ENCODE data around the gene DLEC1.
"Not testable (repeated sequence)": the region's sequence is repeated elsewhere in the genome, so short reads cannot be mapped to it uniquely, and the experiment has no call there.

DLEC1 gene

DNA sequence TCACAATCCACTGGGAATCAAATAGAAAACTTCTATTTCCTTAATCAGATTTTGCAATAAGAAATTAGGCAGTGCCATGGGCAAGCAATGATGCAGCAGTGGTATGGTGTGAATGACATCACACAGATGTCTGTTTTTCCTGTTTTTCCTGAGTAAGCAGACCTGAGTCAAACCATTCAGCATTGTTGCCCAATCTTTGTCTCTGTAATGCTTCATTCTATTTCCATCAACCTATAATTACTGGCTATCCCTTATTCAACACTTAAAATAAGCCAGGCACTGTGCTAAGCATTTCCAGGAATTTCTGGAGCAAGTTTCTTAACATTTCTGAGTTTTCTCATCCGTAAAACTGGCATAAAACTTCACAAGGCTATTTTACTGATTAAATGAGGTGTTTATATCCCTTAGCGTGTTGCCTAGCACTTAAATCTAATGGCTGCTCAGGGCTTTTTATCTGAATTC is 115.1 kb downstream of the DLEC1 start:
- DNase-seq (ENCODE audit: low spot score): no peak

DNA sequence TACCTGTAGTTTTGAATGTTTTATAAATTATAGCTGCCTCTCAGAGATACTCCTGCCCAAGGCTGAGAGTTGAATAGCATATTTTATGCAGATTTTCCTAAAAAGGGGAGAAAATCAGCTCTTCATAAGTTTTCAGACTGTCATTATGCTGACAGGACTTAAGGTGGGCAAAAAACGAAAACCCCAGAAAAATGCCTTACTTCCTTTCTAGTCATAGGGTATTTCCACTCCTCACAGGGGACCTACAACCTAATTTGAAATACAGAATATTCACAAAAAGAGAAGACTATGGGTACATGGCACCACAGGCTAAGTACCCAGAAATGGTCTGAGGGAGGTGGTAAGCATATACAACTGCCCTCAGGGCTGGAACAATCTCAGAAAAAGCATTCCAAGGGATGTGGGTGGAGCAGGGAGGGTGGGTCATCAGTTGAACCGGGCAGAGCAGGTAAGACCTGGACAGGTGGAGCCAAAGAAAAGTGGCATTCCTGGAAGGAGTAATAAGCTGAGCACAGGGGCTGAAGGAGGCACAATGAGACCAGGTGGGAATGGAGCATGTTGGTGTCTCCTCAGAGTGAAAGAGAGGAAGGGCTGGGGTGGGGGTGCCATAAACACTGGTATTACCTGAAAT is 115.7 kb downstream of the DLEC1 start:
- no peak for DNase-seq (ENCODE audit: low spot score)

DNA sequence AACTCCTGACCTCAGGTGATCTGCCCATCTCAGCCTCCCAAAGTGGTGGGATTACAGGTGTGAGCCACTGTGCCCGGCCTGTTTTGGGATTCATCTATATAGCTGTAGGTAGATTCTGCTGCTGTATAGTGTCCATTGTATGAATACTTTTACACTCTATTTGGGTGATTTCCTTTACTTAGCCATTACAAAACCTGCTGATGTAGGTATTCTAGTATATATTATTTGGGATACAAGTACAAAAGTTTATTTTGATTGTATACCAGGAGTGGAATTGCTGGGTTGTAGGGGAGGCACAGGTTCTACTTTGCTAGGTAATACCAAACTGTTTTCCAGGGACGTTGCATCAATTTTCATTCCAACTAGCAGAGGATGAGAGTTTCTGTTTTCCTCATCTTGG is 116.8 kb downstream of the DLEC1 start:
- no peak for DNase-seq (ENCODE audit: low spot score)

DNA sequence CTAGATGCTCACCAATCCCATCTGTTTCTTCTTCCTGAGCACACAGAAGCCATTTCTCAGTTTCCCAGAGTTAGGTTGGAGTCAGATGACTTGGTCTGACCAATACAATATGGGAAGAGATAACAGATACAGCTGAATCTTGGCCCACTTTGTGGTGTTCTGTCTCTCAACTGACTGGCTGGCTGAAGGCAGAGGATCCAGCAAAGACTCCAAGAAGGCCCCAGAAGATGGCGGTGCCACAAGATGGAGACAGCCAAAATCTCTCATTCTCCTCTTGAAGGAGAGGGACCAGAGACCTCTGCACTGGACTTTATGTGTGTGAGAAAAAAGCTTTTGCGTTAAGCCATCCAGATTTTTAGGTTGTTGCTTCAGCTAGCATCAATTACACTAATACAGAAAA is 118.1 kb downstream of the DLEC1 start:
- DNase-seq (ENCODE audit: low spot score): no peak

DNA sequence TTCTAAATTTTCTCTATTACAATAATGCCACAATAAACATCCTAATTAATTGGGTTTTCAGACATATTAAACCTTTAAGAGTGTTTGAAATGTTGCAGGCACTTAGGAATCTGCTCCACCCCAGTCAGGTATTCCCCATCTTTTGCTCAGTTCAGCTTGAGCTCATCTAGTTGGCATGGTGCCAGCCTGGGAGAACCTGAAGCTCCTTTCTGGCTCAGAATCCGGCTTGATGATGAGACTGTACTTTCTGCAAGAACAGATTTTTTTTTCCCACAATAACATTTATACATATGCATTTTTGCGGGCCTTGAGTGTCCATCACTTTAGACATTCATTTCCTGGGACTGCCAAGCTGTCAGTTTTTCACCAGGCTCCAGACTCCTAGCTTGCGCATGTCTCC is 118.6 kb downstream of the DLEC1 start:
- no peak for DNase-seq (ENCODE audit: low spot score)

DNA sequence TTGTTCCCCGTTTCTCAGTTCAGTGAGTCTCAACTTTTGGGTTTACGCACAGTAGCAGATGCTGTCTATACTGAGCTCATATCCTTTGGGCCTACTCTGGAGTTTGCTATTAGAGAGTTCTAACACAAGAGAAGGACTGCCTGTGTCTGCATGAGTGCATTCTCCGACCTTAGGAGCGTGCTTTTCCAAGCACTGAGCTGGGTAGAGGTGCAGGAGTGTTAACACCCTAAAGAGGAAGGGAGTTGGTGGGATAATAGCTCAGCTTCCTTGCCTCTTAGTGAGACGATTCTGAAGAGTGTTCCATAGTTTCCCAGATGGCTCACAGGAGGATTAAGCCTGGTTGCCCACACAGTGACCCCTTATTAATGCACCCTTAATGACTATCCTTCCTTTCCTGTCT is 119.5 kb downstream of the DLEC1 start:
- no peak for DNase-seq (ENCODE audit: low spot score)

DNA sequence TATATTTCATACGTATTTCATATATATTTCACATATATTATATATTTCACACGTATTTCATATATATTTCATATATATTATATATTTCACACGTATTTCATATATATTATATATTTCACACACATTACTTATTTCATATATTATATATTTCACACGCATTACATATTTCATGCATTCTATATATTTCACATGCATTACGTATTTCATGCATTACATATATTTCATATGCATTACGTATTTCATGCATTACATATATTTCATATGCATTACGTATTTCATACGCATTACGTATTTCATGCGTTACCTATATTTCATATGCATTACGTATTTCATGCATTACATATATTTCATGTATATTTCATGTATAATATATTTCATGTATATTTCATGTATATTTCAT is 121.7 kb downstream of the DLEC1 start:
- DNase-seq (ENCODE audit: low spot score): not testable (repeated sequence)

DNA sequence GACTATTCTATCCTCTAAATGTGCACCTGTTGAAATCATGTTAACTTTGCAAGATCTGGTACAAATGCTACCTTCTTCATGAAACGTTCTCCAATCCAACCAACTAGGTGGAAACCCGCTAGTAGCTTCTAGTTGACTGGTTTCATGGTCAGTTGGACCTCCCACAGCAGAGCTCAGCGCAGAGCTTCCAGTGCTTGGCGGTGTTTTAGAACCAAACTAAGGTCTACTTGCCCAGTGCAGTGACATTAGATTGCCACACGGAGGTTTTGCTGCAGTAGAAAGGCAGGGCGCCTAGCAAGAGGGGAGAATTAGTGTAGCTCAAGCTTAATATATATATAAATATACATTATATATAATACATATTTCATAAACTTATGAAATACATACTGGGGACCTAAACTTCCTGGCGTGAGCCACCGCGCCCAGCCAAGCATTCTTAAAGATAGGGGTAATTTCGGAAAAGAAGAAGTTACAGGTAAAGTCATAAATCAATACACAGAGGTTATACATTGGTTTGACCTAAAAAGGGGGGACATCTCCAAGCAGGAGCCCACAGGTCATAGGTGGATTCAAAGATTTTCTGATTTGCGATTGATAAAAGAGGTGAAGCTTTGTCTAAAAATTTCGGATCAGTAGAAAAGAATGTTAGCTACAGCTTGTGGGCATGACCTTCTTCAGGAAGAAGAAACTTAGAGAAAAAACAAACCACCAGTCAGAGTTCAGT is 124.3 kb downstream of the DLEC1 start:
- no peak for DNase-seq (ENCODE audit: low spot score)

DNA sequence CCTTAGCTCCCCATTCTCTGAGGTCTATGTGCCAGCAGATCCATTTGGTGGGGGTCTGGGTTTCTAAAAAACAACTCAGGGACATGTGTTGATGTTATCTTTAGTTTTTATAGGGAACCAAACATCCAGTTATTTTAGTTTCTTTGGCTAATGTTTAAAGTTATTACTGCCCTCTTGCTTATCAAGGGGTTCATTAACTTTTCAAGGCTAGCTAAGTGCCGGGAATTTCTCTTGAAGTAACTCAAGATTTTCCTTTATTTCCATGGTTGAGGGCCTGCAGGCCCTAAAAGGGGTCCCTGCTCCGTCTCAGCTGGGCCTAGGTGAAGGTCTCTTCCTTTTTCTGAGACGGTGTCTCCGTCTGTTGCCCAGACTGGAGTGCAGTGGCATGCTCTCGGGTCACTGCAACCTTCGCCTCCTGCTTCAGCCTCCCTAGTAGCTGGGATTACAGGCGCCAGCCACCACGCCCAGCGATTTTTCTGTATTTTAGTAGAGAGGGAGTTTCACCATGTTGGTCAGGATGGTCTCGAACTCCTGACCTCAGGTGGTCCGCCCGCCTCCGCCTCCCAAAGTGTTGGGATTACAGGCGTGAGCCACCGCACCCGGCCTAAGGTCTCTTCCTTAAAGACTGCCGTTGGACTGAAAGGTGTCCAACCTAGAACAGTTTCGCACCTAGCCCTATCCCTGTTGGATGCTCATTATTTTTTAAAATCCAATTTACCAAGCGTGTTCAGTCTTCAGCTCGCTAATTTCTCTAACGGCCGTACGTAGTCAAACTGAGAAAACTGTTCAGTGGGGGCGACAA is 125.0 kb downstream of the DLEC1 start:
- DNase-seq (ENCODE audit: low spot score): no peak

DNA sequence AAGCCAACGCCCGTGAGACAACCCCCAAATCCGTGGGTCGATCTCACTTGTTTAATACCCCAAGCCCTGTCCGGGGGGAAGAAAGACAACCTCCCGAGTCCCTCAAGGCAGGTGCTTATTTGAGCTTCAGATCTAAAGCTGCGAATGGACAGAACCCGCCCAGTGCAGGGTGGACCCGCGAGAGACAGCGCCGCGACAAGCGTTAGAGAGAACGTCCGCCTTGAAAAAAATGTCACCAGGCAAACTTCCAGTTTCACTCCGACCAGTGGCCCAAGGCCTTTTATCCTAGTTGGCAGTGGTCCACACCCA is 125.6 kb downstream of the DLEC1 start:
- DNase-seq (ENCODE audit: low spot score): no peak

DNA sequence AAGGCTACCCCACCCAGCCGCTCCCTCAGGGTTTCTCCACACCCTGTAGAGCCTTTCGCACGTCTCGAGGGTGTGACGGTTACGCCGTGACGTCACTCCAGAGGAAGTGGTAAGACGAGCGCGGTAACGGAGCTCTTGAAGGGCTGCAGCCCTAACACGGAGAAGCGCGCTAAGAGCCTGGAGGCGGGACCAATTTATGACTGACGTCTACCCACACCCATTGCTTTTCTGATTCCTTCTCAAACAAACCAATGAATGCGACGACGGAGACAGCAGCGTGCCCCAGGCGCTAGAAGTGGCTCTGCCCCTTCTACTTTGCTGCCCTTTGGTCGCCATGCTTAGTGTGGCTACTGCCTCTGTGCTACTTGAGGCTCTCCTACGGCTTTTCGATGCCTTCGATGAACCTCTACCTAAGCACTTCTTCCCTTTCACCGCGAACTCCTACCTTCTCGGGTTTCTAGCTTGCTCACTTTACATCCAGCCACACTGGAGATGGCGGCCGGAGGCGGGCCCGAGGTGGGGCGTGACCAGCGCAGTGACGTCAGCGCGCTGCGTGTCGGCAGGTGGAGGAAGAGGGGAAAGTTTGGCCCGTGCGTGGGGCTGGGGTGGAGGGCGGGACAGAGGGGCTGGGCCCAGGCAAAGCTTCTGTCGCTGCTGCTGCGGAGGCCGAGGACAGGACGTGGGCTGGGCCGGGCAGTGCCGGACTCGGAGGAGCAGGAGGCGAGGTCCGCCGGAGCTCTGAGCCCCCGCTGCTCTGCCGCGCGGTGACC is 126.1 kb downstream of the DLEC1 start, which contains the start of gene OXSR1:
TSS of gene OXSR1 (plus strand) at position 586 of the 770 bp plus-strand sequence. CDS start 340 bp downstream, outside the sequence.
- DNase-seq (ENCODE audit: low spot score): peak; percentile 99

DNA sequence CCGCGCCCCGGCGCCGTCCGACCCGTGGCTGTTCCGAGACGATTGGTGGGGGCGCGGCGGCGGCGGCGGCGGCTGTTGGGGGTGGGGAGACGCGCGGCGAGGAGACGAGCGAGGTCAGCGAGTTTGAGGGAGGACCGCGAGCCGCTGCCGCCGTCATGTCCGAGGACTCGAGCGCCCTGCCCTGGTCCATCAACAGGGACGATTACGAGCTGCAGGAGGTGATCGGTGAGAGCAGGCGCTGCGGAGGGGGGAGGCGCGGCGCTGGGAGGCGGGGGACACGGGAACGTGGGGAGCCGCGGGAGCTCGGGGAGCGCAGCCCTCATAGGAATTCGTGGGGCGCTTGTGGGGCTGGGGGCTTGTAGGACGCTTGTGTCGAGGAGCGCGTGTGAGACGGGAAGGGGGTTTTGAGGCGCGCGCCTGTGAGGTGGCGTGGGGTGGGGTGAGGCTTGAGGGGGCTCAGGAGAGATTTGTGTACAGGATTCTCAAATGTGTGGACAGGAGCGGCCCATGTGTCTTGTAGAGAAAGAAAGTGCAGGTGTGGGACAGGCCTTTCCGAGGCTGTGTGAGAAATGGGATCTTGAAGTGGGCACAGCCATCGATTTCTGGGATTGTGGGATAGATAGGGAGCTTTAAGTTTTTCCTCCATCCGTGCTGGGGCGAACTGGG is 126.8 kb downstream of the DLEC1 start:
- DNase-seq (ENCODE audit: low spot score): peak; percentile 10

DNA sequence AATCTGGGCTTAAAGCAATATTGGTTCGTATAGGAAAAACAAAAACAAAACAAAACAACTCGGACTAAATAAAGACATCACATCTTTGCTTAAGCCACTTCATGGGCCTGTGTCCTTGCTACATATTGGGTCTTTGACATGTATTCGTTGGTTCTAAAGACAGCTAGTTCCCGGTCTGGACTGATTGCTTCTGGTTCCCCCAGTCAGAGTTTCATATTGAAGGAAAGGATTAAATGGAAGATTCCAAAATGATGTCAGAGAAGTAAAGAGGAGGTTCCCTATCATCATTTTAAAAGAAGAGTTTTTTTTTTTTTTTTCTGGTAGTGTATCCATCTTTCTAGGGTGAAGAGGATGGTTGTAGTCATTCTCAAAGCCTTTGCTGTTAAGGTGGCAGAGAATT is 128.6 kb downstream of the DLEC1 start:
- no peak for DNase-seq (ENCODE audit: low spot score)

DNA sequence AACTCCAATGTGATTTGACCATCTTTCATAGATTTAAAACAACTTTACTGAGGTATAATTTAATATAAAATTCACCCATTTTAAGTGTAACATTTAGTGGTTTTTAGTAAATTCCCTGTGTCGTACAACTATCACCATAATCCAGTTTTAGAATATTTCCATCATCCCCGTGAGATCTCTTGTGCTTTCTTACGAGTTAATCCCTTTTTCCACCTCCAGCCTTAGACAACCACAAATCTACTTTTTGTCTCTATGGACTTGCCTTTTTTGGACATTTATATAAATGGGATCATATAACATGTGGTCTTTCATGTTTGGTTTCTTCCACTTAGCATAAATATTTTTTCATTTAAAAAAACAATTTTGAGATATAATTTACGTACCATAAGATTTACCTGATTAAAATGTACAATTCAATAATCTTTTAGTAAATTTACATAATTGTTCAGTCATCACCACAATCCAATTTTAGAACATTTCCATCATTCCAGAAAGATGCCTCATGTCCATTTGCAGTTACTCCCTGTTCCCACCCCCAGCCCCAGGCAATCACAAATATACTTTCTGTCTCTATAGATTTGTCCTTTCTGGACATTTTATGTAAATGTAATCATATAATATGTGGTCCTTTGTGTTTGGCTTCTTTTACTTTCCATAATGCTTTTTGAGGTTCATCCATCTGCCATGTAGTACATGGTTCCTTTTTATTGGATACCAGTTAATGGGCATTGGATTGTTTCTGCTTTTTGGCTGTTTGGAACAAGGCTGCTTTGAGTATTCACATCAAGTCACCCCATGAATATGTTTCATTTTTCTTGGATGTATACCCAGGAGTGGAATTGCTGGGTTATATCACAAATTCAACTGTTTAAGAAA is 129.4 kb downstream of the DLEC1 start:
- no peak for DNase-seq (ENCODE audit: low spot score)

DNA sequence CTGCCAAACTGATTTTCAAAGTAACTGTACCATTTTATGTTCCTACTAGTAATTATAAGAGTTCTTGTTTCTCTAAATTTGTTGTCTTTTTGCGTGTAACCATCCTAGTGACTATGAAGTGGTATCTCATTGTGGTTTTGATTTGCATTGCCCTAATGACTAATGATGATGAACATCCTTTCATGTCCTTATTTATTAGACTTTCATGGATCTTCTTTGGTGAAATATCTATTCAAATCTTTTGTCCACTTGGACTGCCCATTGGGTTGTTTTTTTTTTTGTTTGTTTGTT is 130.0 kb downstream of the DLEC1 start:
- no peak for DNase-seq (ENCODE audit: low spot score)

DNA sequence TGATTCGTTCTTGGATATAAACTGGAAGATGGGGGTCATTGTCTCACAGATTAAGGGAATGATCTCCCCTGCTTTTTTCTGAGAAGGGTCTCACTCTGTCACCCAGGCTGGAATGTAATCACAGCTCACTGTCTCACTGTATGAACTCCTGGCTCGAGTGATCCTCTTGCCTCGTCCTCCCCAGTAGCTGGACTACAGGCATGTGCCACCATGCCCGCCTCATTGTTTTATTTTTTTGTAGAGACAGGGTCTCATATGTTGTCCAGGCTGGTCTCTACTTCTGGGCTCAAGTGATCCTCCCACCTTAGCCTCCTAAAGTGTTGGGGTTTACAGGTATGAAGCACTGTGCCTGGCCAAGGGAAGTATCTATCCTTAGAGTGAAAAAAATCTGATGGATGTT is 131.7 kb downstream of the DLEC1 start:
- no peak for DNase-seq (ENCODE audit: low spot score)

DNA sequence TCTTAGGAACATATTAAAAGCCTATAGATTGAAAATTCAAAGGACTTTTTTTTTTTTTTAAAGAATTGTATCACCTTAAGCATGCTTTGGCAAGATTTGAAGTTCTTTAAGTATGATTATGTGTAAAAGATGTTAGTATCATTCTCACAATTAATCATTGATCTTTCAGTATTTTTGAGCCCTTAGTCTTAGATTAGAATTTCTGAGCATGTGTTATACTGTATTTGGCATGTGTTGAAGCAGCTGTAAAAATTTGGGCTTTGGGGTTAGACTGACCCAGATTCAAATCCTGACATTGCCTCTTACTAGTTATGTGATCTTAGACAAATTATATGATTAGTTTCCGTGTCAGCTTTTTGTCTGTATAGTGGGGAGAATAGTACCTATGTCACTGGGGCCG is 132.6 kb downstream of the DLEC1 start:
- DNase-seq (ENCODE audit: low spot score): no peak
